DMS 273 treated with DMSO at 0.1 percent for 48 hours (cell line): ENCODE measurements around the gene ADGRB3.
"Not testable (repeated sequence)": the region's sequence is repeated elsewhere in the genome, so short reads cannot be mapped to it uniquely, and the experiment has no call there.

Experiments used
- DNase-seq: peaks from one replicate; lab custom pipeline; 2025; lab: John Stamatoyannopoulos, UW

ADGRB3 gene

GRCh38 chr6:68947721-68948120, 312.6 kb downstream of the ADGRB3 start:
- DNase-seq = no peak

- DNase-seq = no peak
Observed at GRCh38 chr6:68951270-68951669, 316.2 kb downstream of the ADGRB3 start.

- peak; percentile 2 for DNase-seq
Observed at GRCh38 chr6:68958327-68958726, 323.2 kb downstream of the ADGRB3 start.

GRCh38 chr6:68967549-68968300, 332.6 kb downstream of the ADGRB3 start:
- peak; percentile 17 for DNase-seq

GRCh38 chr6:68968301-68968649, 333.2 kb downstream of the ADGRB3 start:
- DNase-seq = no peak

GRCh38 chr6:68973066-68973465, 338.0 kb downstream of the ADGRB3 start:
- no peak for DNase-seq

GRCh38 chr6:68975064-68975463, 340.0 kb downstream of the ADGRB3 start:
- DNase-seq = peak; percentile 14

- no peak for DNase-seq
Observed at GRCh38 chr6:68975816-68976215, 340.7 kb downstream of the ADGRB3 start.

GRCh38 chr6:68976260-68976659, 341.2 kb downstream of the ADGRB3 start:
- DNase-seq = no peak

GRCh38 chr6:68978411-68978810, 343.3 kb downstream of the ADGRB3 start:
- no peak for DNase-seq

GRCh38 chr6:68981668-68982067, 346.6 kb downstream of the ADGRB3 start:
- DNase-seq = not testable (repeated sequence)

GRCh38 chr6:68988698-68989097, 353.6 kb downstream of the ADGRB3 start:
- no peak for DNase-seq

GRCh38 chr6:68990317-68990716, 355.2 kb downstream of the ADGRB3 start:
- no peak for DNase-seq

- DNase-seq = no peak
Observed at GRCh38 chr6:68993911-68994310, 358.8 kb downstream of the ADGRB3 start.

- DNase-seq = no peak
Observed at GRCh38 chr6:68994521-68994920, 359.4 kb downstream of the ADGRB3 start.

- DNase-seq = no peak
Observed at GRCh38 chr6:69005199-69005598, 370.1 kb downstream of the ADGRB3 start.

- DNase-seq = no peak
Observed at GRCh38 chr6:69007781-69008180, 372.7 kb downstream of the ADGRB3 start.

- DNase-seq = no peak
Observed at GRCh38 chr6:69012211-69012610, 377.1 kb downstream of the ADGRB3 start.

GRCh38 chr6:69012876-69013275, 377.8 kb downstream of the ADGRB3 start:
- DNase-seq = no peak

GRCh38 chr6:69018906-69019305, 383.8 kb downstream of the ADGRB3 start:
- no peak for DNase-seq

GRCh38 chr6:69019832-69020231, 384.8 kb downstream of the ADGRB3 start:
- no peak for DNase-seq

- DNase-seq = no peak
Observed at GRCh38 chr6:69022993-69023392, 387.9 kb downstream of the ADGRB3 start.

GRCh38 chr6:69026243-69026642, 391.2 kb downstream of the ADGRB3 start:
- no peak for DNase-seq

- DNase-seq = no peak
Observed at GRCh38 chr6:69026715-69027114, 391.6 kb downstream of the ADGRB3 start.
